ENCODE data around the gene WDR70.

GRCh38 chr5:37520811-37521210, 141.7 kb downstream of the WDR70 start:
- TF ChIP-seq, protein P1, sequence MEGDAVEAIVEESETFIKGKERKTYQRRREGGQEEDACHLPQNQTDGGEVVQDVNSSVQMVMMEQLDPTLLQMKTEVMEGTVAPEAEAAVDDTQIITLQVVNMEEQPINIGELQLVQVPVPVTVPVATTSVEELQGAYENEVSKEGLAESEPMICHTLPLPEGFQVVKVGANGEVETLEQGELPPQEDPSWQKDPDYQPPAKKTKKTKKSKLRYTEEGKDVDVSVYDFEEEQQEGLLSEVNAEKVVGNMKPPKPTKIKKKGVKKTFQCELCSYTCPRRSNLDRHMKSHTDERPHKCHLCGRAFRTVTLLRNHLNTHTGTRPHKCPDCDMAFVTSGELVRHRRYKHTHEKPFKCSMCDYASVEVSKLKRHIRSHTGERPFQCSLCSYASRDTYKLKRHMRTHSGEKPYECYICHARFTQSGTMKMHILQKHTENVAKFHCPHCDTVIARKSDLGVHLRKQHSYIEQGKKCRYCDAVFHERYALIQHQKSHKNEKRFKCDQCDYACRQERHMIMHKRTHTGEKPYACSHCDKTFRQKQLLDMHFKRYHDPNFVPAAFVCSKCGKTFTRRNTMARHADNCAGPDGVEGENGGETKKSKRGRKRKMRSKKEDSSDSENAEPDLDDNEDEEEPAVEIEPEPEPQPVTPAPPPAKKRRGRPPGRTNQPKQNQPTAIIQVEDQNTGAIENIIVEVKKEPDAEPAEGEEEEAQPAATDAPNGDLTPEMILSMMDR (conservative IDR thresholded peaks at IDR 0.05): no peak
- TF ChIP-seq EZH2 (IDR thresholded peaks at IDR 0.05; ENCODE audit: low read depth): no peak

Data from PC-9 (cell line).